Adipocyte (in vitro differentiated cells): ENCODE data around the gene TOR1B.
A peak's percentile ranks its signal among the peaks of the same experiment; 100 is the strongest.

Experiments
- DNase-seq: peaks from one replicate; pipeline ENCODE4 v3.0.0-alpha.2; 2015; ENCODE audit warnings: low read depth
- H3K27me3 ChIP-seq: replicated peaks from 2 replicates; pipeline ENCODE4 v1.7.0; 2013; ENCODE audit warnings: mild to moderate bottlenecking, low read length, moderate library complexity; ENCODE audit not compliant: control insufficient read depth, insufficient read depth
- H3K36me3 ChIP-seq: 2 replicates; pipeline ENCODE4 v1.7.0; 2013; ENCODE audit warnings: low read length, mild to moderate bottlenecking, moderate library complexity; ENCODE audit not compliant: control insufficient read depth, insufficient read depth, severe bottlenecking
- H3K4me1 ChIP-seq: 2 replicates; pipeline ENCODE4 v1.7.0; 2013; ENCODE audit warnings: mild to moderate bottlenecking, low read length, moderate library complexity; ENCODE audit not compliant: control insufficient read depth, insufficient read depth
- H3K4me3 ChIP-seq: 2 replicates; pipeline ENCODE4 v1.7.0; 2013; ENCODE audit warnings: mild to moderate bottlenecking, low read length, moderate library complexity
- H3K9ac ChIP-seq: 2 replicates; pipeline ENCODE4 v1.7.0; 2013; ENCODE audit warnings: mild to moderate bottlenecking, low read length, moderate library complexity
- H3K9me3 ChIP-seq: 2 replicates; pipeline ENCODE4 v1.7.0; 2013; ENCODE audit warnings: mild to moderate bottlenecking, low read length, moderate library complexity; ENCODE audit not compliant: control insufficient read depth

TOR1B gene

GRCh38 chr9:129849901-129850300 lies 46.9 kb downstream of the TOR1B start:
- H3K9ac ChIP-seq, result no peak overlapping the region
- DNase-seq, result no peak

DNA sequence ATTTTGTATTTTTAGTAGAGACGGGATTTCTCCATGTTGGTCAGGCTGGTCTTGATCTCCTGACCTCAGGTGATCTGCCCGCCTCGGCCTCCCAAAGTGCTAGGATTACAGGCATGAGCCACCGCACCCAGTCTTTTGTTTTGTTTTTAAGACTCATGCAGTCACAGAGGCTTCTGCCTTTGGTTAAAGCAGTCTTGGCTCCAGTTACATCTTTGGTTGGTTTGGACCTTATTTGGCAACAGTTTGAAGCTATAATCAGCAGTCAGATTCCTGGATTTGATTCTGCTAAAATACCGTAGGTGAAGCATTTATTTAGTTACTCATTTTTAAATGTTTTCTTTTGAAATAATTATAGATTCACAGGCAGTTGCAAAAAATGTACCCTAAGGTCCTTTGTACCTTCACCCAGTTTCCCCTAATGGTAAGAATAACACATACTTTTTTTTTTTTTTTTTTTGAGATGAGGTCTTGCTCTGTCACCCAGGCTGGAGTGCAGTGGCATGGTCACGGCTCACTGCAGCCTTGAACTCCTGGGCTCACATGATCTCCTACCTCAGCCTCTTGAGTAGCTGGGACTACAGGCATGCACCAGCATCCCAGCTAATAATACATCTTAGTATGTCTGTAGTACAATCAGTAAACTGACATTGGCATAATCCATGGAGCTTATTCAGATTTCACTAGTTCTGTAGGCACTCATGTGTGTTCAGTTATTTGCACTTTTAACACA lies 48.0 kb downstream of the TOR1B start:
- Histone ChIP-seq H3K4me1 (no peaks in the 10 kb centered on the region), H3K27me3 (no peaks in the 10 kb centered on the region), H3K9me3 (no peaks in the 10 kb centered on the region), H3K4me3 (no peak overlapping the region), H3K36me3 (peaks cover 46% of the 10 kb centered on the region), H3K9ac (no peak overlapping the region)
- peak; percentile 48 for DNase-seq

More at GRCh38 chr9:129849901-129850300, 46.9 kb downstream of the TOR1B start:
- Histone ChIP-seq H3K36me3 (peaks cover 40% of the 10 kb centered on the region), H3K4me1 (no peaks in the 10 kb centered on the region), H3K4me3 (no peak overlapping the region), H3K27me3 (no peaks in the 10 kb centered on the region), H3K9me3 (no peaks in the 10 kb centered on the region)

GRCh38 chr9:129851821-129852220 lies 48.8 kb downstream of the TOR1B start:
- H3K4me3 ChIP-seq, result no peak overlapping the region
- no peaks in the 10 kb centered on the region for H3K4me1 ChIP-seq
- DNase-seq, result no peak
- H3K36me3 ChIP-seq, result peaks cover 52% of the 10 kb centered on the region
- no peaks in the 10 kb centered on the region for H3K9me3 ChIP-seq
- no peak overlapping the region for H3K9ac ChIP-seq
- H3K27me3 ChIP-seq, result no peaks in the 10 kb centered on the region

DNA sequence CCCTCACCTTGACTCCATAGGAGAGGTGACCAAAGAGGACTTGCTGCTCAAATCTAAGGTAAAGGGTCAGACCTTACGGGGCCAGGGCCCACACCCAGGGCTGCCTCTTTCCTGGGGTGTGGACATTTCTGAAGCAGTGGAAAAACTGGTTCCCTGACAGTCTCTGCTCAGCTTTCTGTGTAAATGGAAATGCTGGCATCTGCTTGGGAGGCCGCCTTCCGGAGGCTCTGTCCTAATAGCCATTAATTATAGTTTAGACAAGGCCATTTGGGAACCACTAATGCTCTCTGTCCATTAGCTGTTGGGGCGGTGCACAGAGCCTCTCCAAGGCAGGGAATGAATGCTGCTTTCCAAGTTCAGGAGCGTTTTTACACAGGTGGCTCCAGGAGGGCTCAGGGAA lies 49.6 kb downstream of the TOR1B start:
- H3K4me1 ChIP-seq, result no peaks in the 10 kb centered on the region
- peaks cover 55% of the 10 kb centered on the region for H3K36me3 ChIP-seq
- no peak for DNase-seq
- no peak overlapping the region for H3K9ac ChIP-seq
- H3K27me3 ChIP-seq, result no peaks in the 10 kb centered on the region
- no peak overlapping the region for H3K4me3 ChIP-seq
- no peaks in the 10 kb centered on the region for H3K9me3 ChIP-seq

GRCh38 chr9:129853614-129854013 lies 50.6 kb downstream of the TOR1B start:
- no peaks in the 10 kb centered on the region for H3K9me3 ChIP-seq
- H3K4me1 ChIP-seq, result no peaks in the 10 kb centered on the region
- H3K9ac ChIP-seq, result no peak overlapping the region
- H3K27me3 ChIP-seq, result no peaks in the 10 kb centered on the region
- H3K36me3 ChIP-seq, result peaks cover 65% of the 10 kb centered on the region
- no peak for DNase-seq
- no peak overlapping the region for H3K4me3 ChIP-seq

DNA sequence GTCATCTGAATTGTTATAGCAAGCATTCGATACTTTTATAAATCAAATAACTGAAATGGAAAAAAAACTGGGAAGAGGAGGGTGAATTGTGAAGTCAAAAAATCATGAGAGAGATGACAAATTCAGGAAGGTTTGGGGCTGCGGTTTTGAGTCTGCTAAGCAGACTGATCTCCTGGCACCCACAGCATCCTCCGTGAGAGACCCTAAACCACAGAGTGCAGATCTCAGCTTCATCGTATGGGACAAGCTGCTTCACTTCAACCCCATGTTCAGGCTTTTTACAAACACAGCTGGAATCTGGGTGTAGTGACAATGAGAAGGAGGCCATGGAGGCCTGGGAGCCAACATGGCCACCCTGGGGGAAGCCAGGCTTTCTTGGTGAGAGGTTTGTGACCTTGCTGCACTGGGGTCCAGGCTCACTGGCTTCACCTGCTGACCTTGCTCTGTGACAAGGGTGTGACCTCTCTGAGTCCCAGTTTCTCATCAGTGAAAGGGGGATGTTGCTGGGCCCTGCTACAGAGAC lies 51.7 kb downstream of the TOR1B start:
- H3K4me3 ChIP-seq, result no peak overlapping the region
- no peak overlapping the region for H3K9ac ChIP-seq
- no peaks in the 10 kb centered on the region for H3K27me3 ChIP-seq
- H3K4me1 ChIP-seq, result no peaks in the 10 kb centered on the region
- H3K9me3 ChIP-seq, result no peaks in the 10 kb centered on the region
- DNase-seq, result no peak
- peaks cover 68% of the 10 kb centered on the region for H3K36me3 ChIP-seq

GRCh38 chr9:129857207-129857606 lies 54.2 kb downstream of the TOR1B start:
- Histone ChIP-seq H3K4me1 (no peaks in the 10 kb centered on the region), H3K4me3 (no peak overlapping the region), H3K9ac (no peak overlapping the region), H3K27me3 (no peaks in the 10 kb centered on the region), H3K36me3 (peaks cover 66% of the 10 kb centered on the region), H3K9me3 (no peaks in the 10 kb centered on the region)
- no peak for DNase-seq

DNA sequence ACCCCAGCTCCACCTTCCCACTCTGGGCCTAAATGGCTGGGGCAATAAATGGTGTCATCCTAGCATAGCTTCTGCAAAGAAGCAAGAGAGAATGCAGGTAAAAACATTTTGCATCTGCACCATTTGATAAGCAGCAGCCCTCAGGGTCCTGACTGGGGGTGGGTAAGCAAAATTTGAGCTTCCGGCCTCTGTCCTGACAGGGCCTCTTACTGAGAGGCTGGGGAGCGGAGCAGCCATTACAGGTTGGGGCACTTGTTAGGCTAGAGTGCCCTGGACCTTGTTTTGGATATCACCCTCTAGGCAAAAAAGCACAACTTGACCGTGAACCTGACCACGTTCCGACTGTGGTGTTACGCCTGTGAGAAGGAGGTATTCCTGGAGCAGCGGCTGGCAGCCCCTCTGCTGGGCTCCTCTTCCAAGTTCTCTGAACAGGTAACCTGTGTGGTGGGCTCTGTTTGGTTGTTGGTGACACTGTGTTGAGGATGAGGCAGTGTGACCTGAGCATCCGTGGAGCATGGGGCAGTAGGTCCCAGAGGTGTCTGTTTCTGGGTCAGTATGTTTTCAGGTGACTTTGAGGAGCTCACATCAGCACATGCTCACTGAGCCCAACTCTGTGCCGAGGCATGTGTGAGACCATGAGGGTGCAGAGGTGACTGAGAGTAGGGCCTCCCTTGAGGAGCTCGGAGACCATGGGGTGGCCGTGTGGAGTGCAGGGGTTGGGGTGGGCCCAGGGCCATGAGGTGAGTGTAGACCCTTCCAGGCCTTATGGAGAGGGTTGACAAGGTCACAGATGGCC lies 55.4 kb downstream of the TOR1B start:
- no peak overlapping the region for H3K4me3 ChIP-seq
- H3K36me3 ChIP-seq, result peaks cover 61% of the 10 kb centered on the region
- H3K27me3 ChIP-seq, result no peaks in the 10 kb centered on the region
- H3K9ac ChIP-seq, result no peak overlapping the region
- no peak for DNase-seq
- H3K9me3 ChIP-seq, result no peaks in the 10 kb centered on the region
- H3K4me1 ChIP-seq, result no peaks in the 10 kb centered on the region
